Hepatocyte (in vitro differentiated cells): ENCODE results near the gene KIF13A. TPM values are rescaled to one million over a fixed set of nuclear protein-coding genes. Genes with fewer than 3 reads are reported as not detected.
"Not testable (repeated sequence)": the region's sequence is repeated elsewhere in the genome, so short reads cannot be mapped to it uniquely, and the experiment has no call there.

Experiments
- DNase-seq: peaks from one replicate; pipeline ENCODE4 v3.0.0-alpha.2; 2016; ENCODE audit warnings: low spot score
- H2AFZ ChIP-seq: fragments of 200-600 bp; sonication (generic); 2 replicates; pipeline ENCODE4 v1.6.0; 2016; ENCODE audit warnings: antibody characterized with exemption, mild to moderate bottlenecking
- H3K27ac ChIP-seq: fragments of 200-600 bp; sonication (generic); 2 replicates; pipeline ENCODE4 v1.5.1; 2016; ENCODE audit warnings: mild to moderate bottlenecking
- H3K27me3 ChIP-seq: fragments of 200-600 bp; sonication (generic); 2 replicates; pipeline ENCODE4 v1.6.1; 2016
- H3K36me3 ChIP-seq: fragments of 200-600 bp; sonication (generic); replicated peaks from 2 replicates; pipeline ENCODE4 v1.5.1; 2016; ENCODE audit warnings: low read depth; ENCODE audit not compliant: insufficient read depth
- H3K4me1 ChIP-seq: fragments of 200-600 bp; sonication (generic); 2 replicates; pipeline ENCODE4 v1.5.1; 2016; ENCODE audit warnings: mild to moderate bottlenecking, moderate library complexity; ENCODE audit not compliant: insufficient read depth
- H3K4me2 ChIP-seq: fragments of 200-600 bp; sonication (generic); 2 replicates; pipeline ENCODE4 v1.6.0; 2016
- H3K4me3 ChIP-seq: fragments of 200-600 bp; sonication (generic); 2 replicates; pipeline ENCODE4 v1.5.1; 2016; ENCODE audit warnings: mild to moderate bottlenecking
- H3K79me2 ChIP-seq: fragments of 200-600 bp; sonication (generic); 2 replicates; pipeline ENCODE4 v1.6.0; 2017; ENCODE audit warnings: mild to moderate bottlenecking
- H3K9me2 ChIP-seq: fragments of 200-600 bp; sonication (generic); replicated peaks from 2 replicates; pipeline ENCODE4 v1.6.0; 2017; ENCODE audit warnings: mild to moderate bottlenecking; ENCODE audit not compliant: insufficient read depth
- H3K9me3 ChIP-seq: fragments of 200-600 bp; sonication (generic); 2 replicates; pipeline ENCODE4 v1.5.1; 2016; ENCODE audit warnings: low read depth, mild to moderate bottlenecking
- H4K20me1 ChIP-seq: fragments of 200-600 bp; sonication (generic); 2 replicates; pipeline ENCODE4 v1.6.0; 2016; ENCODE audit warnings: mild to moderate bottlenecking; ENCODE audit not compliant: insufficient read depth, poor library complexity, severe bottlenecking
- CTCF ChIP-seq: fragments of 200-600 bp; sonication (generic); IDR thresholded peaks from 2 replicates; pipeline ENCODE4 v1.5.1; 2016; ENCODE audit warnings: antibody characterized with exemption, mild to moderate bottlenecking; ENCODE audit not compliant: poor library complexity
- EZH2 ChIP-seq: fragments of 200-600 bp; sonication (generic); IDR thresholded peaks from 2 replicates; pipeline ENCODE4 v1.6.1; 2016; ENCODE audit warnings: antibody characterized with exemption, mild to moderate bottlenecking, borderline replicate concordance
- EZH2phosphoT487 ChIP-seq: fragments of 200-600 bp; sonication (generic); IDR thresholded peaks from one replicate; pipeline ENCODE4 v1.6.1; 2018; ENCODE audit warnings: antibody characterized with exemption, mild to moderate bottlenecking, low read depth, moderate library complexity; ENCODE audit not compliant: unreplicated experiment, severe bottlenecking
- WGBS: methylation state at CpG from one replicate; pipeline ENCODE4 v1.1.6; 2016; ENCODE audit warnings: low lambda C conversion rate; ENCODE audit errors: missing lambda C conversion rate; 5-methylcytosine and 5-hydroxymethylcytosine counted together
- polyA plus RNA-seq: library from polyadenylated mRNA; unstranded; fragments of >200 nt; fragmentation: Nextera tagmentation; extraction: Ambion mirVana; gene quantifications from 2 replicates; pipeline ENCODE4 v1.2.1, GENCODE V29; 2016
- total RNA-seq: library from RNA; depleted of rRNA; stranded (reverse); fragments of >200 nt; gene quantifications from 2 replicates; pipeline ENCODE4 v1.2.3, GENCODE V29; 2014

Gene KIF13A
- total and polyA plus RNA-seq, 2 experiments from 2014 or later = 13.0 to 27.9 TPM

GRCh38 chr6:17892097-17892686, 95.2 kb downstream of the KIF13A start:
- Histone ChIP-seq H3K79me2 (no peaks in the 10 kb centered on the region), H3K9me2 (no peaks in the 10 kb centered on the region), H3K4me1 (no peaks in the 10 kb centered on the region), H3K4me3 (no peak overlapping the region), H3K36me3 (peaks cover 24% of the 10 kb centered on the region), H3K9me3 (peaks cover 34% of the 10 kb centered on the region), H3K27me3 (no peaks in the 10 kb centered on the region), H3K27ac (no peak overlapping the region), H3K4me2 (no peak overlapping the region), H4K20me1 (no peaks in the 10 kb centered on the region), H2AFZ (no peak overlapping the region)
- no peak for TF ChIP-seq EZH2
- TF ChIP-seq EZH2phosphoT487 = no peak
- no peak for TF ChIP-seq CTCF
- no peak for DNase-seq
- WGBS = 100% methylated on average over 3 of the region's 3 CpGs

- no peak overlapping the region for H3K4me2 ChIP-seq
- no peaks in the 10 kb centered on the region for H3K79me2 ChIP-seq
- no peak overlapping the region for H2AFZ ChIP-seq
- no peaks in the 10 kb centered on the region for H3K4me1 ChIP-seq
- no peaks in the 10 kb centered on the region for H3K27me3 ChIP-seq
- TF ChIP-seq CTCF (no peak), EZH2 (no peak), EZH2phosphoT487 (no peak)
- no peaks in the 10 kb centered on the region for H3K9me2 ChIP-seq
- 100% methylated on average over 1 of the region's 1 CpG for WGBS
- no peak overlapping the region for H3K27ac ChIP-seq
- H3K9me3 ChIP-seq = peaks cover 21% of the 10 kb centered on the region
- no peaks in the 10 kb centered on the region for H4K20me1 ChIP-seq
- H3K4me3 ChIP-seq = no peak overlapping the region
- peaks cover 13% of the 10 kb centered on the region for H3K36me3 ChIP-seq
- no peak for DNase-seq
Observed at GRCh38 chr6:17890309-17890708, 97.1 kb downstream of the KIF13A start.

GRCh38 chr6:17889777-17890176, 97.7 kb downstream of the KIF13A start:
- not testable (repeated sequence) for H4K20me1 ChIP-seq, H3K27me3 ChIP-seq, H3K4me2 ChIP-seq, H3K9me2 ChIP-seq, DNase-seq, H2AFZ ChIP-seq, H3K4me3 ChIP-seq, H3K36me3 ChIP-seq, H3K4me1 ChIP-seq, H3K27ac ChIP-seq, H3K79me2 ChIP-seq
- WGBS = 96% methylated on average over 9 of the region's 9 CpGs
- peaks cover 16% of the 10 kb centered on the region for H3K9me3 ChIP-seq

GRCh38 chr6:17886891-17887290, 100.5 kb downstream of the KIF13A start:
- Histone ChIP-seq H3K36me3 (no peaks in the 10 kb centered on the region), H3K27ac (no peak overlapping the region), H3K79me2 (peaks cover 7% of the 10 kb centered on the region), H2AFZ (no peak overlapping the region), H3K9me3 (no peaks in the 10 kb centered on the region), H3K4me2 (no peak overlapping the region), H3K4me1 (peaks cover 12% of the 10 kb centered on the region), H4K20me1 (no peaks in the 10 kb centered on the region), H3K9me2 (no peaks in the 10 kb centered on the region), H3K4me3 (no peak overlapping the region), H3K27me3 (no peaks in the 10 kb centered on the region)
- TF ChIP-seq EZH2 = no peak
- no peak for TF ChIP-seq EZH2phosphoT487
- no peak for TF ChIP-seq CTCF
- WGBS = 84% methylated on average over 1 of the region's 1 CpG
- DNase-seq = no peak
